H9 (cell line): ENCODE data around the gene GNAS. TPM values are rescaled to one million over a fixed set of nuclear protein-coding genes. Genes with fewer than 3 reads are reported as not detected.

Experiments used
- DNase-seq: peaks from one replicate; pipeline ENCODE4 v3.0.0-alpha.2; 2017
- H2AFZ ChIP-seq: one replicate; pipeline ENCODE4 v1.6.1; 2013; ENCODE audit warnings: mild to moderate bottlenecking, low read length, control low read depth, moderate library complexity
- H2AK5ac ChIP-seq: 2 replicates; pipeline ENCODE4 v1.6.1; 2013; ENCODE audit warnings: low read length, control low read depth, mixed read lengths; ENCODE audit not compliant: insufficient read length
- H2BK120ac ChIP-seq: one replicate; pipeline ENCODE4 v1.6.1; 2013; ENCODE audit warnings: low read depth, mild to moderate bottlenecking, low read length, control low read depth, inconsistent platforms; ENCODE audit not compliant: poor library complexity, severe bottlenecking
- H2BK12ac ChIP-seq: 2 replicates; pipeline ENCODE4 v1.6.1; 2013; ENCODE audit warnings: low read length, control low read depth, mixed read lengths, low read depth; ENCODE audit not compliant: insufficient read length
- H2BK15ac ChIP-seq: 2 replicates; pipeline ENCODE4 v1.6.1; 2013; ENCODE audit warnings: low read depth, low read length, control low read depth
- H2BK20ac ChIP-seq: one replicate; pipeline ENCODE4 v1.6.1; 2013; ENCODE audit warnings: low read depth, mild to moderate bottlenecking, low read length, control low read depth, inconsistent platforms; ENCODE audit not compliant: poor library complexity, severe bottlenecking
- H2BK5ac ChIP-seq: 2 replicates; pipeline ENCODE4 v1.6.1; 2013; ENCODE audit warnings: low read length, control low read depth, mixed read lengths; ENCODE audit not compliant: insufficient read length
- H3K14ac ChIP-seq: 2 replicates; pipeline ENCODE4 v1.6.1; 2013; ENCODE audit warnings: low read length, control low read depth; ENCODE audit not compliant: insufficient read depth
- H3K18ac ChIP-seq: 2 replicates; pipeline ENCODE4 v1.6.1; 2013; ENCODE audit warnings: low read depth, mild to moderate bottlenecking, mixed read lengths, low read length, control low read depth; ENCODE audit not compliant: insufficient read length
- H3K23ac ChIP-seq: 2 replicates; pipeline ENCODE4 v1.6.1; 2013; ENCODE audit warnings: low read length, control low read depth, mixed read lengths, low read depth; ENCODE audit not compliant: insufficient read length
- H3K23me2 ChIP-seq: 2 replicates; pipeline ENCODE4 v1.6.1; 2013; ENCODE audit warnings: low read depth, mild to moderate bottlenecking, mixed read lengths, low read length, control low read depth; ENCODE audit not compliant: insufficient read length, poor library complexity, severe bottlenecking
- H3K27ac ChIP-seq: 2 replicates; pipeline ENCODE4 v1.5.1; 2013; ENCODE audit warnings: low read length, control low read depth, mixed read lengths, low read depth; ENCODE audit not compliant: insufficient read length
- H3K27me3 ChIP-seq: 2 replicates; pipeline ENCODE4 v1.6.1; 2013; ENCODE audit warnings: low read length, control low read depth, inconsistent platforms; ENCODE audit not compliant: insufficient read depth
- H3K4ac ChIP-seq: 2 replicates; pipeline ENCODE4 v1.6.1; 2013; ENCODE audit warnings: low read depth, mild to moderate bottlenecking, control low read depth, inconsistent platforms, low read length, moderate library complexity
- H3K4me1 ChIP-seq: 2 replicates; pipeline ENCODE4 v1.6.1; 2013; ENCODE audit warnings: low read length, control low read depth, inconsistent platforms; ENCODE audit not compliant: insufficient read depth
- H3K4me2 ChIP-seq: 2 replicates; pipeline ENCODE4 v1.6.1; 2013; ENCODE audit warnings: low read length, control low read depth, mixed read lengths; ENCODE audit not compliant: insufficient read length, insufficient read depth
- H3K56ac ChIP-seq: 2 replicates; pipeline ENCODE4 v1.6.1; 2013; ENCODE audit warnings: low read depth, mild to moderate bottlenecking, mixed read lengths, low read length, control low read depth; ENCODE audit not compliant: insufficient read length
- H3K79me1 ChIP-seq: 2 replicates; pipeline ENCODE4 v1.6.1; 2013; ENCODE audit warnings: low read depth, mild to moderate bottlenecking, moderate library complexity, low read length, control low read depth, inconsistent platforms; ENCODE audit not compliant: insufficient read depth, poor library complexity, severe bottlenecking
- H3K79me2 ChIP-seq: 2 replicates; pipeline ENCODE4 v1.6.1; 2013; ENCODE audit warnings: low read length, control low read depth, inconsistent platforms; ENCODE audit not compliant: insufficient read depth
- H3K9ac ChIP-seq: 2 replicates; pipeline ENCODE4 v1.6.1; 2013; ENCODE audit warnings: low read length, control low read depth, mixed read lengths; ENCODE audit not compliant: insufficient read length; ENCODE audit errors: extremely low read depth
- H3K9me3 ChIP-seq: one replicate; pipeline ENCODE4 v1.6.1; 2013; ENCODE audit warnings: low read depth, low read length, inconsistent platforms; ENCODE audit not compliant: control insufficient read depth
- H3T11ph ChIP-seq: one replicate; pipeline ENCODE4 v1.6.1; 2013; ENCODE audit warnings: mild to moderate bottlenecking, low read length, control low read depth, inconsistent platforms
- H4K20me1 ChIP-seq: one replicate; pipeline ENCODE4 v1.6.1; 2013; ENCODE audit not compliant: control insufficient read depth, insufficient read length, insufficient read depth
- H4K5ac ChIP-seq: 2 replicates; pipeline ENCODE4 v1.6.1; 2013; ENCODE audit warnings: low read depth, mild to moderate bottlenecking, mixed read lengths, low read length, control low read depth; ENCODE audit not compliant: insufficient read length
- H4K8ac ChIP-seq: replicated peaks from 2 replicates; pipeline ENCODE4 v1.6.1; 2013; ENCODE audit warnings: low read length, control low read depth, mixed read lengths, low read depth; ENCODE audit not compliant: insufficient read length
- H4K91ac ChIP-seq: 2 replicates; pipeline ENCODE4 v1.6.1; 2013; ENCODE audit warnings: low read depth, mild to moderate bottlenecking, moderate library complexity, mixed read lengths, low read length, control low read depth; ENCODE audit not compliant: insufficient read length
- H3K27ac Mint-ChIP-seq, 3 experiments: 2 replicates in 2 of 3; 3 replicates in 1 of 3; pipeline ENCODE4 v1.8.0; 2020 to 2021; ENCODE audit warnings: mixed read lengths in 3 of 3, mild to moderate bottlenecking in 1 of 3, moderate library complexity in 1 of 3
- H3K27me3 Mint-ChIP-seq: 2 replicates; pipeline ENCODE4 v1.8.0; 2021; ENCODE audit warnings: low read depth, mild to moderate bottlenecking, moderate library complexity, mixed read lengths
- H3K36me3 Mint-ChIP-seq, 3 experiments: 2 replicates in 2 of 3; 3 replicates in 1 of 3; pipeline ENCODE4 v1.8.0; 2020 to 2021; ENCODE audit warnings: low read depth in 3 of 3, mixed read lengths in 3 of 3; ENCODE audit not compliant: insufficient read depth in 1 of 3
- H3K4me1 Mint-ChIP-seq, 2 experiments: 2 replicates each; pipeline ENCODE4 v1.8.0; 2020; ENCODE audit warnings: mixed read lengths in 2 of 2
- H3K4me3 Mint-ChIP-seq, 2 experiments: 2 replicates in 1 of 2; 3 replicates in 1 of 2; pipeline ENCODE4 v1.8.0; 2020 to 2021; ENCODE audit warnings: mild to moderate bottlenecking in 2 of 2, mixed read lengths in 2 of 2, moderate library complexity in 1 of 2
- H3K9me3 Mint-ChIP-seq, 2 experiments: 2 replicates in 1 of 2; 3 replicates in 1 of 2; pipeline ENCODE4 v1.8.0; 2020; ENCODE audit warnings: mild to moderate bottlenecking in 2 of 2, mixed read lengths in 2 of 2, moderate library complexity in 1 of 2
- CTCF ChIP-seq: fragments of 200-600 bp; sonication (generic); conservative IDR thresholded peaks from 3 replicates; pipeline ENCODE4 v1.8.0; 2021; ENCODE audit warnings: antibody characterized with exemption, mild to moderate bottlenecking
- WGBS: extraction: QIAGEN DNeasy Blood & Tissue Kit; methylation state at CpG from one replicate; pipeline ENCODE4 v1.1.7; 2013; ENCODE audit warnings: missing lambda C conversion rate, low lambda C conversion rate, mixed read lengths; ENCODE audit not compliant: insufficient read length; ENCODE audit errors: extremely low coverage; 5-methylcytosine and 5-hydroxymethylcytosine counted together
- total RNA-seq: library from RNA; stranded (reverse); gene quantifications from 2 replicates; pipeline ENCODE4 v1.2.1, GENCODE V29; 2021

GNAS gene
- total RNA-seq, 1 experiment from 2014 or later: 920 TPM

GRCh38 chr20:58840816-58841538 lies 11.5 kb upstream of the GNAS start:
- Histone ChIP-seq H4K20me1 (no peaks in the 10 kb centered on the region), H4K8ac (no peak overlapping the region), H3K18ac (no peak overlapping the region), H2BK12ac (no peak overlapping the region), H2AK5ac (no peak overlapping the region), H2BK15ac (no peak overlapping the region), H3K9ac (peak overlapping the region; percentile 2), H3K4me2 (peak overlapping the region; percentile 77), H3K27me3 (peaks cover 17% of the 10 kb centered on the region; the same call in 1 of the 2 replicates), H2BK20ac (no peak overlapping the region), H2AFZ (no peak overlapping the region), H4K5ac (no peak overlapping the region), H3K79me1 (peaks cover 8% of the 10 kb centered on the region), H3K4ac (no peak overlapping the region; the same call in 1 of the 2 replicates), H3K23ac (no peak overlapping the region), H4K91ac (no peak overlapping the region), H2BK5ac (no peak overlapping the region), H3K4me1 (peaks cover 7% of the 10 kb centered on the region), H3K9me3 (no peaks in the 10 kb centered on the region), H3K14ac (no peak overlapping the region; the same call in 1 of the 2 replicates), H3K79me2 (peaks cover 42% of the 10 kb centered on the region; the same call in 1 of the 2 replicates), H3K56ac (no peak overlapping the region), H3K27ac (no peak overlapping the region), H2BK120ac (no peak overlapping the region), H3T11ph (no peak overlapping the region), H3K23me2 (peaks cover 7% of the 10 kb centered on the region)
- no peak for DNase-seq
- peak overlapping the region; percentile 75 to 93 (median 90); a peak in 4 of 7 replicates for H3K27ac Mint-ChIP-seq
- H3K4me1 Mint-ChIP-seq: peaks cover 53 to 68% of the 10 kb centered on the region in 2 experiments
- no peaks in the 10 kb centered on the region; a peak in 2 of 5 replicates for H3K9me3 Mint-ChIP-seq
- TF ChIP-seq CTCF: no peak
- H3K27me3 Mint-ChIP-seq: peaks cover 41% of the 10 kb centered on the region
- H3K4me3 Mint-ChIP-seq: peak overlapping the region; percentile 72 to 90
- H3K36me3 Mint-ChIP-seq: peaks cover 31 to 55% (median 46%) of the 10 kb centered on the region in 3 experiments
- no CpG with 5 or more reads among the region's 51 CpGs for WGBS
